Astrocyte of the cerebellum (primary cell): ENCODE measurements around the gene BMP6.
"Not testable (repeated sequence)": the region's sequence is repeated elsewhere in the genome, so short reads cannot be mapped to it uniquely, and the experiment has no call there.

Experiments
- DNase-seq: peaks from one replicate; pipeline ENCODE4 v3.0.0-alpha.2; 2011; ENCODE audit warnings: low read depth
- H3K4me3 ChIP-seq: 2 replicates; pipeline ENCODE4 v1.5.1; 2011; ENCODE audit warnings: mild to moderate bottlenecking, low read depth, low read length, moderate library complexity
- in situ Hi-C: cut with HindIII; loops from 2 replicates; pipeline ENCODE4 v1.10.0; 2017; ENCODE audit warnings: low sequenced_read_pairs
- TF ChIP-seq, protein P1 (sequence below): IDR thresholded peaks from 2 replicates; pipeline ENCODE4 v1.5.1; 2012; ENCODE audit warnings: low read length, low read depth, moderate library complexity, mild to moderate bottlenecking; ENCODE audit errors: missing control alignments

The BMP6 gene

DNA sequence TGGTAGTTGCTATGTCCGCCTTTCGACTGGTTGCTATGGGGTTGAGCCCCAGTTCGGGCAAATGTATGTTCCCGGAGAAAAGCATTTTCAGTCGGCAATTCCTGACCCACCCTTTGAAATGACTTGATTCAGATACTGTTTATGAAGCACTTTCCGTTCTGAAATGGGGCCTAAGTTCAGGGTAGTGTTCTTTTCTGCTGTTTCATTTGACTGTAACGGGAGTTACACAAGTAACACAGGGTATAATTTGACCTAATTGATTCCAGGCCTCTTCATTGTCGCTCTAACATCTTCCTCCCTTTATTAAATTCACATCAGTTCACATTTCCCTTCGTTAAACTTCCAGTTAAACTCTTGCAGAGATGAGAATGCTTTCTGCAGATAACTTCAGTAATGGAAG lies 85.5 kb downstream of the BMP6 start:
- in situ Hi-C loops, result no loop called here
- TF ChIP-seq, protein P1, sequence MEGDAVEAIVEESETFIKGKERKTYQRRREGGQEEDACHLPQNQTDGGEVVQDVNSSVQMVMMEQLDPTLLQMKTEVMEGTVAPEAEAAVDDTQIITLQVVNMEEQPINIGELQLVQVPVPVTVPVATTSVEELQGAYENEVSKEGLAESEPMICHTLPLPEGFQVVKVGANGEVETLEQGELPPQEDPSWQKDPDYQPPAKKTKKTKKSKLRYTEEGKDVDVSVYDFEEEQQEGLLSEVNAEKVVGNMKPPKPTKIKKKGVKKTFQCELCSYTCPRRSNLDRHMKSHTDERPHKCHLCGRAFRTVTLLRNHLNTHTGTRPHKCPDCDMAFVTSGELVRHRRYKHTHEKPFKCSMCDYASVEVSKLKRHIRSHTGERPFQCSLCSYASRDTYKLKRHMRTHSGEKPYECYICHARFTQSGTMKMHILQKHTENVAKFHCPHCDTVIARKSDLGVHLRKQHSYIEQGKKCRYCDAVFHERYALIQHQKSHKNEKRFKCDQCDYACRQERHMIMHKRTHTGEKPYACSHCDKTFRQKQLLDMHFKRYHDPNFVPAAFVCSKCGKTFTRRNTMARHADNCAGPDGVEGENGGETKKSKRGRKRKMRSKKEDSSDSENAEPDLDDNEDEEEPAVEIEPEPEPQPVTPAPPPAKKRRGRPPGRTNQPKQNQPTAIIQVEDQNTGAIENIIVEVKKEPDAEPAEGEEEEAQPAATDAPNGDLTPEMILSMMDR, result no peak
- no peak for DNase-seq
- no peak overlapping the region for H3K4me3 ChIP-seq

DNA sequence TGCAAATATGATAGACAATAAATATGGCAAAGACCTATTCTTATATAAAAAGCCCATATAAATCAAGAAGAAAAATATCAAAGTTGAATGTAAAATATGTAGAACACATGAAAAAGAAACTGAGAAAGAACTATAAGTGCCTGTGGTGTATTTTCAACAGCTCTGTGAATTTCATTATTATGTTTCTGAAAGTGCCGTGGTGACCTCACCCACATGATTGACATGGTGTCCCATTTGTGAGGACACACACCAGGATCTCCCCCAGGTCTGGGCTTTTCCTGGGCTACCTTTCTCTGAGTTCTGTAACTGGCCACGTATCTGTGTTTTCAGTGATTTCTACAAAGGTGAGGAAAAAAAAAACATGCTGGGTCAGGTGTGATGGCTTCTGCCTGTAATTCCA lies 86.7 kb downstream of the BMP6 start:
- TF ChIP-seq, protein P1, result no peak
- in situ Hi-C loops, result no loop called here
- H3K4me3 ChIP-seq, result no peak overlapping the region
- DNase-seq, result no peak

DNA sequence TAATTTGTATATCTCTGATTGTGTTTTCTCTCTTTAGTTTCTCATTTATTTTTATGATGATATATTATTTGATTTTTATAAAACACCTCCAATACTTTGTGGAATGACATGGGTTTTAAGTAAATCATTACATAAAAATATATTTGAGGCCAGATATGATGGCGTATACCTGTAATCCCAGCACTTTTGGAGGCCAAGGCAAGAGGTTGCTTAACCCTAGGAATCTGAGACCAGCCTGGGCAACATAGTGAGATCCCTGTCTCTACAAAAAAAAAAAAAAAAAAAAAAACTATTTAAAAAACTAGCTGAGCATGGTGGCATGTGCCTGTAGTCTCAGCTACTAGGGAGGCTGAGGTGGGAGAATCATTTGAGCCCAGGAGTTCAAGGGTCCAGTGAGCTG lies 87.3 kb downstream of the BMP6 start:
- TF ChIP-seq, protein P1, result no peak
- in situ Hi-C loops, result no loop called here

DNA sequence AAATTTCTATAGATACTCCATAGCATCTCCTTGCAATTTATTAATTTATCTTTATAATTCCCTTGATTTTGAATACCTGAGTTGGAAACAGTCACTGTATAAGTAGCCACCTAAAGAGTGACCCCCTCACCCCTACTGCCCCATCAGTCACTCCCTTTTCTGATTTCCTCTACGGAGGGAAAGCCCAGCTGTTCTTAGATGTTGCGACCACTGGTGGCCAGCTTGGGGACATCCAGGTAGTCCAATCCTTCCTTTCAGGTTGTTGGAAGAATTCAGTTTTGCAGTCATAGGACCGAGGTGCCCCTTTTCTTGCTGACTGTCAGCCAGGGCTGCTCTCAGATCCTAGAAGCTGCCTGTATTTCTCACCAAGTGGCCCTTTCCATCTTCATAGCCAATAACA lies 87.8 kb downstream of the BMP6 start:
- H3K4me3 ChIP-seq, result no peak overlapping the region
- TF ChIP-seq, protein P1, result no peak
- DNase-seq, result no peak
- in situ Hi-C loops, result no loop called here

More for the DNA sequence above, 87.3 kb downstream of the BMP6 start:
- no peak for DNase-seq
- no peak overlapping the region for H3K4me3 ChIP-seq

DNA sequence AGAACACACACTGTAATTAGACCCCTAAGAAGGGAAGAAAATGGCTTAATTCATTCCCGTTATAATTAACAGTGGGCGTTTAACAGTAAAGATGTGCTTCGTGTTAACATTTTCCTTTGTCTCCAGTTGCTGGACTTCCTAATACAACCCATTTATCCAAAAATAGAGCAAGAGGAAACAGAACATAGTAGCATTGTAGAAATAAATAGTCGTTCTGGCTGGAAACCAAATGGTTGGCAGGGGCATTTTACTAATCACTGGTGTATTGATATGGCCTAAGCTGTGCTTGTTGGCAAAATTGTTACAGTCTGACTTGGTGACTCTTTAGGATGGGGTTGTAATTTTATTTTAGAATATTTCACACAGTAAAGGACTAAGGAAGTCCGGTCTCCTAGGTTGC lies 89.8 kb downstream of the BMP6 start:
- TF ChIP-seq, protein P1, result no peak
- H3K4me3 ChIP-seq, result no peak overlapping the region
- no peak for DNase-seq
- in situ Hi-C loops, result no loop called here

DNA sequence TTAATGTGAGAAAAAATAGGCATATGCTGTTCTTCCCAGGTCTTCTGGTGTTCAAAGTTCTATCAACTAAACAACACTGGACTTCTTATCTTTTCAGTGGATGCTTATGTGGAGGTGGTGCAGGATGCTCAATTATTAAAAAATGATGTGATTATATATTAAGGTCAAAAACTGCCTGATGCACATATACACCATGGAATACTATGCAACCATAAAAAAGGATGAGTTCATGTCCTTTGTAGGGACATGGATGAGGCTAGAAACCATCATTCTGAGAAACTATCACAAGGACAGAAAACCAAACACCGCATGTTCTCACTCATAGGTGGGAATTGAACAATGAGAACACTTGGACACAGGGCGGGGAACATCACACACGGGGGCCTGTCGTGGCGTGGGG lies 91.3 kb downstream of the BMP6 start:
- in situ Hi-C loops, DNase-seq, H3K4me3 ChIP-seq: not testable (repeated sequence)

DNA sequence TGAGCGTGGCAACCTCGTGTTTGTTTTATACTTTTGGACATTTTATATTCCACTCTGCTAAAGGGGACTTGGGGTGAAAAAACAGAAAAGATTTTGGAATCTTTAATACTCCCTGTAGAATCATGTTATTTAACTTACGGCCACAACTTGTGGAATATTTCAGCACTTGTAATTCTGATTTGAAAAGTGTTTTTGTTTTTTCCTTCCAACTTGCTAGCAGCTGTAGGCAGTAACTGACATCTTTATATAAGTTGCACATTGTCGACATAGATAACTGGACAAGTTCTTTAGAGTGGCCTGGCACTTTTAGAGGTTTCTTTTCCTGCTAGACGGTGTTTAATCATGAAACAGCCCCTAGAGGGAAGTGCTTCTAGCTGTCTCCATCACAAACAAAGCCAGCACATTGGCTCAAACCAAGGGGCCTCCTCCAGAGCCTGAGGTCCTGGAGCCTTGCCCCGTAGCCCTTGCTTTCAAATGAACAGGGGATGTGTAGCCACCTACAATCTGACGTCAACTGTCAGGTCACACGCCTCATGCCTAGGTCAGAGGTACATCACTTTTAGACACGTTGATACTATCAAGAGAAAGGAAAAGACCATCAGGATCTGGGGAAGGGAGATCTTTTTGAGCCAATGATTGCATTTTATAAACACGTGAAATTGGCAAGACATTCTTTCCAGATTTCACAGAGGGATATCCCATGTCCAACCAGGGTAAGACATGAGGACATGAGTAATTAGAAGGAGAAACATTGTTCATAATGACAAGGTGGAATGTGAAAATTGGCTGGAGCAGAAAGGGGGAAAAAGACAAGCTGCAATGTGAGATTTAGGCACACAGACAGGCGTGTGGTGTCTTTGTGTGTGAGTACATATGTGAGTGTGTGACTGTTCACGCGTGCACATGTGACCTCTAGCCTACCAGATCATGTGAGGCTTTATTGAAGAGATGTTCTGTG lies 92.6 kb downstream of the BMP6 start:
- H3K4me3 ChIP-seq, result no peak overlapping the region
- in situ Hi-C loops, result no loop called here
- DNase-seq, result no peak
- TF ChIP-seq, protein P1, result no peak
